Mesodermal cell (in vitro differentiated cells): ENCODE data around the gene PLEKHG3.

Source experiments
- H3K27ac ChIP-seq: 2 replicates; pipeline ENCODE4 v1.7.0; 2013; ENCODE audit warnings: mild to moderate bottlenecking, low read depth, low read length, moderate library complexity; ENCODE audit not compliant: severe bottlenecking
- H3K36me3 ChIP-seq: 2 replicates; pipeline ENCODE4 v1.7.1; 2013; ENCODE audit warnings: mild to moderate bottlenecking, low read length, moderate library complexity; ENCODE audit not compliant: control insufficient read depth, insufficient read depth
- H3K4me1 ChIP-seq: one replicate; pipeline ENCODE4 v1.7.1; 2013; ENCODE audit warnings: mild to moderate bottlenecking, low read length; ENCODE audit not compliant: insufficient read depth, control insufficient read depth, poor library complexity, severe bottlenecking
- H3K4me3 ChIP-seq: 2 replicates; pipeline ENCODE4 v1.7.0; 2013; ENCODE audit warnings: low read length, control low read depth, mild to moderate bottlenecking; ENCODE audit not compliant: insufficient read depth, poor library complexity, severe bottlenecking; ENCODE audit errors: extremely low read depth
- H3K9me3 ChIP-seq: 2 replicates; pipeline ENCODE4 v1.7.1; 2013; ENCODE audit warnings: mild to moderate bottlenecking, low read length, moderate library complexity; ENCODE audit not compliant: control insufficient read depth
- WGBS, 2 experiments: methylation state at CpG; one replicate each; pipeline ENCODE4 v1.1.5; 2013; ENCODE audit warnings: missing lambda C conversion rate in 2 of 2; ENCODE audit not compliant: insufficient coverage in 2 of 2; 5-methylcytosine and 5-hydroxymethylcytosine counted together

PLEKHG3 gene

GRCh38 chr14:64747327-64747726 is 43.1 kb downstream of the PLEKHG3 start:
- WGBS, 2 experiments, result 96% methylated on average over 5 of the region's 5 CpGs

GRCh38 chr14:64748521-64748920 is 44.3 kb downstream of the PLEKHG3 start:
- WGBS, 2 experiments, result 90 to 100% methylated on average over 3 to 4 of the region's 6 CpGs
- H3K36me3 ChIP-seq, result peaks cover 58% of the 10 kb centered on the region
- no peak overlapping the region for H3K4me3 ChIP-seq

More at GRCh38 chr14:64747327-64747726, 43.1 kb downstream of the PLEKHG3 start:
- Histone ChIP-seq H3K4me3 (no peak overlapping the region), H3K36me3 (peaks cover 70% of the 10 kb centered on the region), H3K4me1 (peaks cover 9% of the 10 kb centered on the region), H3K9me3 (no peaks in the 10 kb centered on the region), H3K27ac (no peak overlapping the region)

DNA sequence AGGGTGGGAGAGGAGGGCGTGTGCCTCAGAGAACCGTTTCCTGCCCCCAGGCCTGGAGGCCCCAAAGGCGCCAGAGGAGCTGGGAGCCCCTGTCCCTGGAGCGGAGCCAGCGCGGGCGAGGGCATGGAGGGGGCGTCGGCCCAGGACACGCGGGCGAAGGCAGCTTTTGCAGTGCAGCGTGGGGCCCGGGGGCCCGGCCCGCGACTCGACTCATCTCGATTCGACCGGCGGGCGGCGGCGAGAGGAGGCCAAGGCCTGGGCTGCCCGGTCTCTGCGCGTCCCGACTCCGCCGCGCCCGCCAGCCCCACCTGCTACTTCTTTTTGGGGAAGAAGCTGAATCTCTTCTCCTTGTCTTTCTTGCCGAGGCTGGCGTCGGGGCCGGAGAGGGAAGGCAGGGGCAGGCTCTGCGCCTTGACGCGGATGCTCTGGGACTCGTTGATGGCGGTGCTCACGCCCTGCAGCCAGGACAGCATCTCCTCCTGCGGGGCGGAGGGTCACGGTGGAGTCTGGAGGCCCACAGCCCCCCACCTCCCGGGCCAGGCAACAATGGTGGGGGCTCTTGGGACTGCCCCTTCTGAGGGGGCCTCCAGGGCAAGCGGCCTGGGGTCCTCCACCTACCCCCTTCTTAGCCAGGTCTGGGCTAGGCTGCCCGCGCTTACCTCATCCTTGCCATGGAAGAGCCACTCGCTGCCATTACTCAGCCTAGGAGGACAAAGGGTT is 44.9 kb downstream of the PLEKHG3 start:
- Histone ChIP-seq H3K4me3 (no peak overlapping the region), H3K27ac (no peak overlapping the region), H3K9me3 (no peaks in the 10 kb centered on the region), H3K4me1 (peaks cover 9% of the 10 kb centered on the region), H3K36me3 (peaks cover 51% of the 10 kb centered on the region)
- WGBS, 2 experiments, result 96 to 97% methylated on average over 40 to 50 of the region's 51 CpGs

More at GRCh38 chr14:64748521-64748920, 44.3 kb downstream of the PLEKHG3 start:
- Histone ChIP-seq H3K4me1 (peaks cover 9% of the 10 kb centered on the region), H3K9me3 (no peaks in the 10 kb centered on the region), H3K27ac (no peak overlapping the region)

- Histone ChIP-seq H3K4me1 (peaks cover 12% of the 10 kb centered on the region), H3K9me3 (no peaks in the 10 kb centered on the region), H3K4me3 (no peak overlapping the region), H3K27ac (no peak overlapping the region), H3K36me3 (peaks cover 20% of the 10 kb centered on the region)
- WGBS, 2 experiments, result 93 to 100% methylated on average over 3 to 4 of the region's 6 CpGs
Measured at GRCh38 chr14:64752909-64753308, 48.7 kb downstream of the PLEKHG3 start.

GRCh38 chr14:64753374-64753773 is 49.1 kb downstream of the PLEKHG3 start:
- Histone ChIP-seq H3K9me3 (no peaks in the 10 kb centered on the region), H3K4me1 (peaks cover 17% of the 10 kb centered on the region), H3K36me3 (peaks cover 17% of the 10 kb centered on the region), H3K4me3 (no peak overlapping the region), H3K27ac (no peak overlapping the region)
- WGBS, 2 experiments, result 93 to 97% methylated on average over 9 to 13 of the region's 13 CpGs

GRCh38 chr14:64753999-64754398 is 49.8 kb downstream of the PLEKHG3 start:
- Histone ChIP-seq H3K27ac (no peak overlapping the region), H3K4me1 (peaks cover 23% of the 10 kb centered on the region), H3K36me3 (peaks cover 11% of the 10 kb centered on the region), H3K4me3 (no peak overlapping the region), H3K9me3 (no peaks in the 10 kb centered on the region)
- 100% methylated on average over 1 to 3 of the region's 4 CpGs for WGBS, 2 experiments

GRCh38 chr14:64754685-64755084 is 50.5 kb downstream of the PLEKHG3 start:
- 88 to 96% methylated on average over 2 to 4 of the region's 5 CpGs for WGBS, 2 experiments
- Histone ChIP-seq H3K9me3 (no peaks in the 10 kb centered on the region), H3K4me1 (peaks cover 30% of the 10 kb centered on the region), H3K36me3 (peaks cover 4% of the 10 kb centered on the region), H3K4me3 (no peak overlapping the region), H3K27ac (no peak overlapping the region)

- WGBS, 2 experiments, result 91 to 93% methylated on average over 7 of the region's 9 CpGs
- Histone ChIP-seq H3K4me3 (no peak overlapping the region), H3K4me1 (peaks cover 33% of the 10 kb centered on the region), H3K27ac (no peak overlapping the region), H3K9me3 (no peaks in the 10 kb centered on the region), H3K36me3 (no peaks in the 10 kb centered on the region)
Measured at GRCh38 chr14:64755781-64756221, 51.6 kb downstream of the PLEKHG3 start.

GRCh38 chr14:64756712-64757111 is 52.5 kb downstream of the PLEKHG3 start:
- Histone ChIP-seq H3K4me1 (peaks cover 39% of the 10 kb centered on the region), H3K4me3 (no peak overlapping the region), H3K9me3 (no peaks in the 10 kb centered on the region), H3K36me3 (no peaks in the 10 kb centered on the region), H3K27ac (no peak overlapping the region)
- 95 to 97% methylated on average over 4 to 5 of the region's 5 CpGs for WGBS, 2 experiments

- no peak overlapping the region for H3K4me3 ChIP-seq
- no CpG with 5 or more reads among the region's 3 CpGs for WGBS, 2 experiments
- H3K9me3 ChIP-seq, result no peaks in the 10 kb centered on the region
- H3K27ac ChIP-seq, result peak overlapping the region; percentile 77
- peaks cover 48% of the 10 kb centered on the region for H3K4me1 ChIP-seq
- no peaks in the 10 kb centered on the region for H3K36me3 ChIP-seq
Measured at GRCh38 chr14:64757601-64758000, 53.4 kb downstream of the PLEKHG3 start.

- Histone ChIP-seq H3K27ac (peak overlapping the region; percentile 77), H3K4me1 (peaks cover 50% of the 10 kb centered on the region), H3K4me3 (no peak overlapping the region), H3K9me3 (no peaks in the 10 kb centered on the region), H3K36me3 (no peaks in the 10 kb centered on the region)
- WGBS, 2 experiments, result 76 to 86% methylated on average over 1 to 2 of the region's 3 CpGs
Measured at GRCh38 chr14:64758025-64758521, 53.8 kb downstream of the PLEKHG3 start.
